GM15510 (cell line): Measurements from ENCODE around the gene PLPPR2.
A peak's percentile ranks its signal among the peaks of the same experiment; 100 is the strongest.

ENCODE experiments used
- POLR2A ChIP-seq: IDR thresholded peaks from 3 replicates; pipeline ENCODE4 v1.6.1; 2011; ENCODE audit warnings: borderline replicate concordance; ENCODE audit not compliant: insufficient read length; ENCODE audit errors: extremely low read depth

Gene PLPPR2

DNA sequence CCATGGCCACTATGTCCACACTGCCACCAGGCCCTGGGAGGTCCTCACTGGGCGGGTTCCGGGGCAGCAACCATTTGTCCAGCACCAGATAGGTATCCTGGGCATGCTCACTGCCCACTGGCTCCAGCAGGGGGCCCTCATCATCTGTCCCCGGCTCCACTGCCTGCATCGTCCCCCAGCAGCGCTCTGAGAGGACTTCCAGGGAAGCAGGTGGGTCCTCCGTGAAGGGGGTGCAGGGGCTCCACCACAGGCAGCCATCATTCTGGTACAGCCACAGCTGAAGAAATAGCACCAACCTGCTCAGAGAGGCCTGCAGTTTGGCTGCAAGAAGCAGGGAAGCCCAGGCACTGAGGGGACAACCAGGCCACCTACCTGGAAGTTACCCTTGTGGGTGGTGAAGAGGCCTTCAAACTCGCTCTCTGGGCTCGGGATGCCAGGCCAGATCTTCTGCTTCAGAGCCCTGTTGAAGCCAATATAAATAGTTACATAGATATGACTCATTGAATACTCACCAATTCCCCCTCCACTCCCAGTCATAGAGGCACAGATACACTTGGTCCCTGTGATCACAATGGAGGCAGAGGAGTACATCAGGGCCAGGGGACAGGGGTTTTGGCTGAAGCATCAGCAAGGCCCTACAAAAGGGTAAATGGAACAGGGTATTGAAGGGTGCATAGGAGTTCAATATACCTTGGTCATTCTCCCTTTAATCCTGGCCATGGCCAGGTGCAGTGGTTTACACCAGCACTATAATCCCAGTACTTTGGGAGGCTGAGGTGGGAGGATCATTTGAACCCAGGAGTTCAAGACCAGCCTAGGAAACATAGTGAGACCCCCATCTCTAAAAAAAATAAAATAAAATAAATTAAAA lies 23.3 kb downstream of the PLPPR2 start:
- TF ChIP-seq POLR2A, result no peak

DNA sequence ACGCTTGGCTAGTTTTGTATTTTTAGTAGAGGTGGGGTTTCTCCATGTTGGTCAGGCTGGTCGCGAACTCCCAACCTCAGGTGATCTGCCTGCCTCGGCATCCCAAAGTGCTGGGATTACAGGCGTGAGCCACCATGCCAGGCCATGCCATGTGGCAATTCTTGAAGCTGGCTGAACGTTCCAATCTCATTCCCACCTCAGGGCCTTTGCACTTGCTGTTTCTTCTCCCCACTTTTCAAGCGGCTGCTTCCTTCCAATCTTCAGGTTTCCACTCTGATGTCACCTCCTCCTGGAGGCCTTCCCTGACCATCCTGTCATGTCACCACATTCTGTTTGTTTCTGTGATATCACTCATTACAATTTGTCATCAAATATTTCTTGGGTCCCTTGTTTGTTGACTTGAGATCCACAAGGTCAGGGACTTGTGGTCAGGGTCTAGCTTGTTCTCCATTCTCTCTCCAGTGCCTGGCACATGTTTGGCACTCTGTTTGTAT lies 24.7 kb downstream of the PLPPR2 start:
- TF ChIP-seq POLR2A, result no peak

DNA sequence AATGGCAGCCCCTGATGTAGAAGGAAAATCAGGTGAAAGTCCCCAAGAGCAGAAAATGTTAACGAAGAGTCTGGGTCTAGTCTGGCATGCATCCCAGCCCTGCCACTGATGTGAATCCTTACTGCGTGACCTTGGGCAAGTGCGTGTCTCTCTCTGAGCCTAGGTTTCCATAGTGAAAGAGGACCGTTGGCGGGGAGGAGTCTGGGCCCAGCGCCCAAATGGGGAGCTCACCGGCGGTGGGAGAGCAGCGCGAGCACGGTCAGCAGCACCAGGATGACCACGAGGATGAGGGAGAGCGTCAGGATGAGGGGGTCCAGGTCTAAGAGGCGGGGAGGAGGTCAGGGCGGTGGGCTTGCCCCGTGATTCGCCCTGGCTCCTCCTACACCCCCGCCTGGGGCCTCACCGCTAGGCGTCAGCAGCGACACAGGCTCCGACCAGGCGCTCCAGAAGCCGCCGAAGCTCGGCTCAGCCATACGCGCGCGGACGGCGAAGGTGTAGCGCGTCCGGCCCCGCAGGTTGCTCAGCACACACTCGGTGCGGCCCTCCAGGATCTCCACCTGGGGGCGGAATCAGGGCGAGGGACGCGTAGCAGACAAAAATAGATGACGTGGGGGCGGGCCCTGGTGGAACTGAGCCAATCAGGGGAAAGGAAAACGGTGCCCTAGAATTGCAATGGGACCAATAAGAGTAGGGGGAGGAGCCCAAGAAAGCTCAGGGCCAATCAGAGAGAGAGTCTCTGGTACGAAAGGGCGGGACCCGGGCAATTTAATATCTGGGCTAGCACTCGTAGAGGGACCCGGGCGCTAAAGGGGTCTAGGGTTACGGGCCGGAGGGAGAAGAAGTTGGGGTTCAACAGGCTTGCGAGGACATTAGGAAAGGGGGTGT lies 25.7 kb downstream of the PLPPR2 start:
- peak; percentile 92 for TF ChIP-seq POLR2A

DNA sequence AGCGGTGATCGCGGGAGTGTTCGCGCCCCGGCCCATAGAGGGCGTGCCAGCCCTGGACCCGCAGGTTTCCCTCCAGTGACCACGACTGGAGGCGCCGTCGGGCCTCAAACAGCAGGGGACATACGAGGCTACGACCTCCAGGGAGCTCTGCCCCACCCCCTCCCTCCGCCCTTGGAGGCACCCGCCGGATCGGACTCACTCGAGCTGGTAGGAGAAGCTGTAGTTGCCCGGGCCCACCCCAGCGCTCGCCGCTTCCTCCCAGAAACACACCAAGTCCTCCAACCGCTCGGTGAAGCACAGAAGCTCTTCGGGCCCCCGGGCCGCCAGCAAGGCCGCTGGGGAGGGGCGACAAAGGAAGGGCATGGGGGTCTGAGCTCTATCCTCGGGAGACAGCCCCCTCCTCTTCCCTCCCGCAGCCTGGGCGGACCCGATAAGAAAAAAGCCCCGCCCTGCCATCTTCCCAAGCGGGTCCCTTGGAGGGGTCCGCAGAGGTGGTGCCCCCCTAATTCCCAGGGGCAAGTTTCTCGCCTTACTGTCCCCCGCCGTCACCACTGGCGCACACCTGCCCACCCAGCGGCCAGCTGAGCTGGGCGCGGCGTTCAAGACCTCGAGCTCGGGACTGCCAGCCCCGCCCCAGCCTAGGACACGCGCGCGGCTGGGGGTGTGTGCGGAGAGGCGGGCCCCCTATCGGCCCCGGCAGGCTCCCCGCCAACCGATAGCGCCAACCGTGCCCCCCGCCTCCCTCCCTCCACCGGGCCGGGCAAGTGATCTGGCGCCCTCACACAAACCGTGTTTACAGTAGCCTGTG lies 27.9 kb downstream of the PLPPR2 start:
- TF ChIP-seq POLR2A, result no peak

DNA sequence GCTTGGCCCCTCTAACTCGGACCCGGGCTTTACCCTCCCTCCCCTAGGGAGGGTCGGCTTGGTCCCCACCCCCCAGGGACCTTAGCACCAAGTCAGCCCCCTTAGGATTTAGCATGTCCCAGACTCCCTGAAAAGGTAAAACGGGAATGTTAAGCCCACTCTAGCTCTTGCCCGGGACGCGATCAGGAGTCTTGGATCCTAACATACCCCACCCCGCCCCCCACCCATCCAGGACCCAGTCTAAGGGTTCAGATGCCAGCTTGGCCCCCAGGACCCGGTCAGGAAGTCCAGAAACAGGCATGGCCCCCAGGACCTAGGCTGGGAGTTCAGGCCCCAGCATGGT lies 28.4 kb downstream of the PLPPR2 start:
- TF ChIP-seq POLR2A, result no peak

DNA sequence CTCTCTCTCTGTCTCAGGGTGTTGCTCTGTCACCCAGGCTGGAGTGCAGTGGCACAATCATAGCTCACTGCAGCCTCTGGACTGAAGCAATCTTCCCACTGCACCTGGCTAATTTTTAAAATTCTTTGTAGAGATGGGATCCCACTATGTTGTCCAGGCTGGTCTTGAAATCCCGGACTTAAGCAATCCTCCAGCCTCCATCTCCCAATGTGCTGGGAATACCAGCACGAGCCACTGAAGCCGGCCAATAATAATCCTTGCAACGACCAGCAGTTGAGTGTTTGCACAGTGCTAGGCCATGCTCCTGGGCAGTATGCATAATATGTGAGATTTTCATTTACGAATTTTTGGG lies 29.5 kb downstream of the PLPPR2 start:
- no peak for TF ChIP-seq POLR2A

DNA sequence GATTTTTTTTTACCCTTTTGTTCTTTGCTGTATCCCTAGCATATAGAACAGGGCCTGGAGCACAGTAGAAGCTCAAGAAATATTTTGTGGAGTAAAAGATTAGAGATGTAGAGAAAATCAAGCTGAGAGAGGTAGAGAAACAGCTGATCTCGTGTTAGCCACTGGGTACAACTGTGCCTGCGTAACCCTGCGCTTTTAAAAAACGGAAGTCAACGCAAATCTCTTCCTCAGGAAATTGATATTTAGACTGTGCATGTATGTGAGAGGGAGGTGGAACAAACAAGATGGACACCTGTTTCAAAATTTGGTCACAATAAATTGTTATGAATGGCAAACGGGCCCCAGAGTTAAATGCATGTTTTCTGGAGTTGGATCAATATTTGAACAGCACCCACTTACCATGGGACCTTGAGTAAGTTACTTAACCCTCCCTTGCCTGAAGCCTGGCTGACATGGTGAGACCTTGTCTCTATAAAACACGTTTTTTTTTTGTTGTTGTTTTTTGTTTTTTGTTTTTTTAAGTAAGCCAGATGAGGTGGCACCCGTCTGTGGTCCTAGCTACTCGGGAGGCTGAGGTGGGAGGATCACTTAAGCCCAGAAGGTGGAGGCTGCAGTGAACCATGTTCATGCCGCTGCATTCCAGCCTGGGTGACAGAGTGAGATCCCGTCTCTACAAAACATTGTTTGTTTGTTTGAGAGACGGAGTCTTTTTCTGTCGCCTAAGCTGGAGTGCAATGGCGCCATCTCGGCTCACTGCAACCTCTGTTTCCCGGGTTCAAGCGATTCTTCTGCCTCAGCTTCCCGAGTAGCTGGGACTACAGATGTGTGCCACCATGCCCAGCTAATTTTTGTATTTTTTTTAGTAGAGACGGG lies 32.2 kb downstream of the PLPPR2 start:
- TF ChIP-seq POLR2A, result no peak

DNA sequence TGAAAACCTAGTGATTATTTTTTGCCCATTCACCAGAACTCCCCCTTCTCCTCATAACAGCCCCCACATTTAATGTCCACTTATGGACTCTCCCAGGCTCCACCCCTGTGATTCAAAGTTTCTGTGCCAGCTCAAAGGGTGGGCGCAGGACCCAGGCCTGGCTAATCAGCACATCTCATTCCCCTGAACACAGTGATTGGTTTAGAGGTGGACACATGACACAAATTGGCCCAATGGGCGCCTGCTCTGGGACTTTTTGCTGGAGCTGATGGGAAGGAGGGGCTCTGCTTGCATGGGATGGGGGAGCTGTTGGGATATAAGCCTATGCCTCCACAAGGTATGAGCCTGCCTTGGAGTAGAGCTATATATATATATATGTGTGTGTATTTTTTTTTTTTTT lies 35.1 kb downstream of the PLPPR2 start:
- TF ChIP-seq POLR2A, result no peak

DNA sequence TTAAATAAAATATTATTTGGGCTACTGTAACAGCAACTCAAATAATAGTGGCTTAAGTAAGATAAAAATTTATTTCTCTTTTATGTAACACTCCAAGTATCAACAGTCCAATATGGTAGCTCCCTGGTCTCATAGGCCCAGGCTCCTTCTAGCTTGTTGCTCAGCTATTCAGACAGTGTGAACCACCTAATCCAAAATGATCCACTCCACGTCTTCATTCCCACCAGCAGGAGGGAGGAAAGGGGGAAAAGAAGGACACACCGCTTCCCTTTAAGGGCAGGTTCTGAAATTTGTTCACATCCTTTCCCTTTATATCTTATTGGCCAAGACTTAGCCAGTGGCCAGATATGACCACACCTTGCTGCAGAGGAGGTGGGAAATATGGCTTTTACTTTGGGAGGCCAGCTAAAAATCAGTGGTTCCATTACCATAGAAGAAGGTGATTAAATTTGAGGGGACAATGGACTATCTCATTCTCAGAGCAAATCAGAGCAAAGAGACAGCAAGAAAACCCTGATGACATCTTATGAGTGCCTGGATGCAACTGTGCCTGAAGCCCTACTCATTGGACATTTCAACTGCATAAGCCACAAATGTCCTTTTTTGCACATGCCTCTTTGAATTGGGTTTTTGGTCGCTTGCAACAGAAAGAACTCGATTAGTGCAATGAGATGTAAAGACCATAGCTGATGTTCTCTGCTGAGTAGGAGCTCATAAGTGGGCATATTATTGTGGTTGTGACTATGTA lies 35.9 kb downstream of the PLPPR2 start:
- TF ChIP-seq POLR2A, result no peak

DNA sequence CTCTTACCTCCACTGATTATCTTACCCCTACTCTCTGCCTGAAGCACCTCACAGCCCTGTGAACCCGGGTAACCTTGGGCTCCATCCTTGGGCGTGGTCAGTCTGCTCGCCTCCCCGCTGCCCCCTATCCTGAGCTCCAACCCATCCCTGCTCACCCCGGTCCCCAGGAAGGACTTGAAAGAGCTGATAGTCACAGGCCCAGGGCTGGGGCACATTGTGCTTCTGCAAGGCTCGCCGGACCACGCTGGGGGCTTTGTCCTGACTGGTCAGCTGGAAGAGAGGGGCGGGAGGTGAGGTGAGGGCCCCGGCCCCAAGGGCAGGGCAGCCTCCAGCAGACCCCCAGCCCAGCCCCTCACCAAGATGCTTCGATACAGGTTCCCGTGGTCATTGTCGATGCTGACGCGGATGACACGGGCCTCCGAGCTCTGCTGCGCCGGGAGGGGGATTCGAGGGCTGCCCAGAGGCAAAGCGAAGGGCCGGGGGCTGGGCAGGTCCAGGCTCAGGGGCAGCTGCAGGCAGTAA lies 41.9 kb downstream of the PLPPR2 start:
- no peak for TF ChIP-seq POLR2A

DNA sequence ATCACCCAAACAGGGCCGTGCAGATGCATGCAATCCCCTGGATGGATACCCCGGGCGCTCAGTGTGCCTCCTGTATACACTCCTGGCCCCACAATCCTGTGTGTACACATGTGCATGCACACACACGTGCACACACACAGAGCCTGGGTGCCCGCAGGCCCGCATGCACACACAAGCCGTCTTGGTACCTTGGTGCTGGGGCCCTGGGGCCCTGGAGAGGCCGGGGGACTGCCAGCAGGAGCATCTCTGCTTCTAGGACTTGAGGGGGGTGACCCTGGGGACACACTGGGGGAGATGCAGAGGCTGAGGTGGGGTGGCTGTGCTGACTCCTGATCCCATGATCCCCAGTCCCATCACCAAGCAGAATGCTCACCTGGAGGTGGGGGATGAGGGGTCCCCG lies 44.4 kb downstream of the PLPPR2 start:
- TF ChIP-seq POLR2A, result no peak

DNA sequence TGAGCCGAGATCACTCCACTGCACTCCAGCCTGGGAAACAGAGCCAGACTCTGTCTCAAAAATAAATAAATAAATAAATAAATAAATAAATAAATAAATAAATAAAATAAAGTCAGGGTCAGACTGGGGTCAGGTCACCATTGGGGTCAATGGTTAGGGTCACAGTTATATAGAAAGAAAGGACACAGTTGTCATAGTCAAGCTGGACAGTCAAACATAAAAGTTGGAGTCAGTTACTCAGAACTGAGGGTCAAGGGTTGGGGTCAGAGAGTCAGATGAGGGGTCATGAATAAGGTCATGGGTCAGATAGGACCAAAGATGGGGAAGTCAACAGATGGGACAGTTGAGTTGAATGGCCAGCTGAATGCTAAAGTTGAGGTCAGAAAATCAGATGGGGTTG lies 45.6 kb downstream of the PLPPR2 start:
- TF ChIP-seq POLR2A, result no peak
